ENCODE results near the gene UBN1. TPM values are rescaled to one million over a fixed set of nuclear protein-coding genes. Genes with fewer than 3 reads are reported as not detected.

The UBN1 gene
- total and polyA plus RNA-seq, 3 donors from 2014 or later, result 88.1 to 115 (median 98.2) TPM

DNA sequence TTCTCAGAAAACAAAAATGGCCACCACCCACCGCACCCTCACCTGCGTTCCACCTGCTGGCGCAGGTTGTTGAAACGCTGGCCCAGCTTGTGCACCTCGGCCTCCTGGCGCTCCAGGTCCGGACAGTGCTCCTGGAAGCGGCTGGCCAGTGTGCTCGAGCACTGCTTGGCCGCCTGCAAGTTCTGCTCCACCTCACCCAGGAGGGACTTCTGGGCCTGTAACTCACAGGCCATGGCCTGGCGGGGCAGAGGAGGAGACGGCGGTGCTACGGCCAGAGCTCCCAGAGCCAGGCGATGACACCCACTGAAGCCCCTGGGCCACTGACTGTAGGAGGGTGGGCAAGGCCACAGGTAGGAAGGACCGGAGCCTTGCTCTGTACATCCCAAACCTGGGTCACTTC, 43.4 kb downstream of the UBN1 start:
- Histone ChIP-seq H3K4me1 (no peaks in the 10 kb centered on the region), H3K27me3 (no peaks in the 10 kb centered on the region), H3K27ac (no peak overlapping the region), H3K9me3 (no peaks in the 10 kb centered on the region), H3K36me3 (ENCODE audit: low read depth, missing control alignments) (no peaks in the 10 kb centered on the region), H3K4me3 (no peak overlapping the region)
- intact Hi-C loops (cut with DNase I; ENCODE audit: low total_unique reads), result no loop called here
- DNase-seq, result no peak
- WGBS, 2 donors, result 92 to 93% methylated on average over 8 to 16 of the region's 16 CpGs
- TF ChIP-seq POLR2A (IDR thresholded peaks at IDR 0.05) (no peak), CTCF (IDR thresholded peaks at IDR 0.05) (no peak)

DNA sequence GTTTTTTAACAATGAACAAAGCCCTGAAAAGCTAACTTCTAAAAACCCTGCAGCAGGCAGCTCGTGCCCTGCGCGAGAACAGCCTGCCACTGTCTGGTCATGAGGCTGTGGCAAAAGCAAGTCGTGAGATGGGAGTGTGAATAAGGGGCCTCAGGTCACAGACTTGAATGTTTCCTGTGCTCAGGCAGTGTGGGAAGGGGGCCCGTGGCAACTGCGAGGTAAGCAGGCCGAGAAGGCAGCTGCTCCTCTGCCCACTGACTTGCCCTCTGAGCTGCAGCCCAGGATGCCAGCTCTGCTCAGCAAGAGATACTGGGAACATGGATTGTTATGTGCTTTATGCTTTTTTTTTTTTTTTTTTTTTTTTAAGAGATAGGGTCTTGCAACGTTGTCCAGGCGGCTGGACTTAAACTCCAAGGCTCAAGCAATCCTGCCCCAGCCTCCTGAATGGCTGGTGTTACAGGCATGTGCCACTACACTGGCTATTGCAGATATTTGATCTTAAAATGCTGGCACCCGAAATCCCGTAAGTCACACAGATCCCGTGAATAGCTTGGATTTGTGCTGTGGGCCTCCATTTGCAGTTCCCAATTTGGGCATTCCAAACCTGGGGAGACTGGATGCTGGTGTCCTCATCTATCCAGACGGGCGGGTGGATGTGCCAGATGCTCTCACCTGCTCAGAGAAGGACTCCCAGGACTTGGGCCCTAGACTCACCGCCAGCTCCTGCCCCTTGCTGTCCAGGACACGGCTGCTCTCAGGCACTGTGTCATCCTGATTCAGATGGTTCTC, 44.0 kb downstream of the UBN1 start:
- TF ChIP-seq POLR2A (IDR thresholded peaks at IDR 0.05) (no peak), CTCF (IDR thresholded peaks at IDR 0.05) (no peak)
- Histone ChIP-seq H3K4me3 (no peak overlapping the region), H3K36me3 (ENCODE audit: low read depth, missing control alignments) (no peaks in the 10 kb centered on the region), H3K9me3 (no peaks in the 10 kb centered on the region), H3K27me3 (no peaks in the 10 kb centered on the region), H3K4me1 (no peaks in the 10 kb centered on the region), H3K27ac (no peak overlapping the region)
- intact Hi-C loops (cut with DNase I; ENCODE audit: low total_unique reads), result no loop called here
- DNase-seq, result no peak
- WGBS, 2 donors, result 86 to 94% methylated on average over 12 to 16 of the region's 16 CpGs

- TF ChIP-seq POLR2A (IDR thresholded peaks at IDR 0.05) (no peak), CTCF (IDR thresholded peaks at IDR 0.05) (no peak)
- no peak overlapping the region for H3K27ac ChIP-seq
- H3K9me3 ChIP-seq, result no peaks in the 10 kb centered on the region
- H3K4me1 ChIP-seq, result no peaks in the 10 kb centered on the region
- intact Hi-C loops (cut with DNase I; ENCODE audit: low total_unique reads), result no loop called here
- H3K4me3 ChIP-seq, result no peak overlapping the region
- no peaks in the 10 kb centered on the region for H3K27me3 ChIP-seq
- DNase-seq, result no peak
- H3K36me3 ChIP-seq (ENCODE audit: low read depth, missing control alignments), result no peaks in the 10 kb centered on the region
- 71 to 76% methylated on average over 6 to 12 of the region's 12 CpGs for WGBS, 2 donors
Measured at GRCh38 chr16:4891886-4892216, 44.6 kb downstream of the UBN1 start.

DNA sequence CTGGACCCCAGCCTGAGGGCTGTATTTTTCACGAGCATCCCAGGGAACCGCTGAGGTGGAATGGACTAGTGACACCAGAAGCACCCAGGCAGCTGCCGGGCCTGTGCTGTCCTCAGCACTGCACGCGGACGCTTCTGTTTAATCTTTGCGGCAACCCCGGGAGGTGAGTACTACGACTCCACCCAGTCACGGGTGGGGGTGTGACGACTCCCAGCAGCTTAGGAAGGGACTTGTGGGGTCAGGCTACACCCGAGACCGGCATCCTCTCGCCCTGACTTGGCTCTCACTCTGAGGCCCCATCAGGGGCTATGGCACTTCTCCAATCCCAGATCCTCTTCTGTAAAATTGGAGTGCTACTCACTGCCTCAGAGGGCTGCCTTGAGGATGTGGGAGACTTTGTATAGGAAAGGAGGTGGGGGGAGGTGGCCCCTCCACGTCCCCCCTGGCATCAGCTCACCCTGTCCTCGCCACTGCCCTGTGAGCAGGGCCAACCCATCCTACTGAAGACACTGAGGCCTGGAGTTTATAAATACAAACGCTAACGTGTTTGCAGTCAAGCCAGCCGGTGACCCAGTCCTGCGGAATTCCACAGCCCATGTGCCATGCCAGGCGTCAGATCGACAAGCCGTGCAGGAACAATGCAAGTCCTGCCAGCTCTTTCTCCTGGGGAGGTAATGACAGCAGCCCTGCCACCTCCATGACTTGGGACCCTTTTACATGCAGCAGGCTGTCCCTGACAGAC, 45.3 kb downstream of the UBN1 start:
- Histone ChIP-seq H3K27ac (no peak overlapping the region), H3K36me3 (ENCODE audit: low read depth, missing control alignments) (no peaks in the 10 kb centered on the region), H3K27me3 (no peaks in the 10 kb centered on the region), H3K4me3 (no peak overlapping the region), H3K4me1 (no peaks in the 10 kb centered on the region), H3K9me3 (no peaks in the 10 kb centered on the region)
- peak; percentile 57 for DNase-seq
- TF ChIP-seq POLR2A (IDR thresholded peaks at IDR 0.05) (no peak), CTCF (IDR thresholded peaks at IDR 0.05) (no peak)
- intact Hi-C loops (cut with DNase I; ENCODE audit: low total_unique reads), result no loop called here
- WGBS, 2 donors, result 37 to 48% methylated on average over 8 to 23 of the region's 23 CpGs

All from testis (tissue), 3 donors.